ENCODE data around the gene SLC48A1. TPM values are rescaled to one million over a fixed set of nuclear protein-coding genes. Genes with fewer than 3 reads are reported as not detected.

SLC48A1 gene
- polyA plus RNA-seq, 1 donor from 2014 or later = 8.0 TPM

- Histone ChIP-seq H3K9me2 (ENCODE audit: insufficient read depth, low read length) (no peaks in the 10 kb centered on the region), H3F3A (ENCODE audit: insufficient read depth, low read length, poor library complexity, severe bottlenecking) (no peaks in the 10 kb centered on the region), H4K20me1 (ENCODE audit: insufficient read depth) (no peaks in the 10 kb centered on the region), H3K9ac (ENCODE audit: low read length) (no peak overlapping the region), H3K79me2 (replicated peaks; ENCODE audit: insufficient read depth, low read length) (no peaks in the 10 kb centered on the region), H3K4me2 (ENCODE audit: low read length) (no peak overlapping the region), H3K9me3 (ENCODE audit: low read length) (no peaks in the 10 kb centered on the region), H3K27ac (ENCODE audit: low read length) (no peak overlapping the region), H3K4me3 (ENCODE audit: low read length) (no peak overlapping the region), H3K36me3 (ENCODE audit: insufficient read depth, low read length) (no peaks in the 10 kb centered on the region), H2AFZ (ENCODE audit: low read depth, low read length) (no peak overlapping the region), H3K27me3 (ENCODE audit: insufficient read depth, low read depth, low read length) (no peaks in the 10 kb centered on the region)
- TF ChIP-seq RAD21 (conservative IDR thresholded peaks at IDR 0.05) = no peak
- TF ChIP-seq TAF1 (IDR thresholded peaks at IDR 0.05; ENCODE audit: low read depth) = no peak
- no peak for TF ChIP-seq EZH2 (IDR thresholded peaks at IDR 0.05; ENCODE audit: borderline replicate concordance, insufficient read depth, low read length, poor library complexity, severe bottlenecking)
- TF ChIP-seq EP300 (conservative IDR thresholded peaks at IDR 0.05; ENCODE audit: poor library complexity, severe bottlenecking) = no peak
- TF ChIP-seq CTCF (IDR thresholded peaks at IDR 0.05; ENCODE audit: poor library complexity, severe bottlenecking) = no peak
- TF ChIP-seq SMC3 (conservative IDR thresholded peaks at IDR 0.05; ENCODE audit: poor library complexity) = no peak
- no peak for TF ChIP-seq POLR2AphosphoS5 (IDR thresholded peaks at IDR 0.05)
- no peak for TF ChIP-seq REST (IDR thresholded peaks at IDR 0.05; ENCODE audit: borderline replicate concordance)
- no peak for TF ChIP-seq MXI1 (conservative IDR thresholded peaks at IDR 0.05; ENCODE audit: poor library complexity, severe bottlenecking)
Observed at GRCh38 chr12:47767216-47767724, 5.8 kb upstream of the SLC48A1 start.

DNA sequence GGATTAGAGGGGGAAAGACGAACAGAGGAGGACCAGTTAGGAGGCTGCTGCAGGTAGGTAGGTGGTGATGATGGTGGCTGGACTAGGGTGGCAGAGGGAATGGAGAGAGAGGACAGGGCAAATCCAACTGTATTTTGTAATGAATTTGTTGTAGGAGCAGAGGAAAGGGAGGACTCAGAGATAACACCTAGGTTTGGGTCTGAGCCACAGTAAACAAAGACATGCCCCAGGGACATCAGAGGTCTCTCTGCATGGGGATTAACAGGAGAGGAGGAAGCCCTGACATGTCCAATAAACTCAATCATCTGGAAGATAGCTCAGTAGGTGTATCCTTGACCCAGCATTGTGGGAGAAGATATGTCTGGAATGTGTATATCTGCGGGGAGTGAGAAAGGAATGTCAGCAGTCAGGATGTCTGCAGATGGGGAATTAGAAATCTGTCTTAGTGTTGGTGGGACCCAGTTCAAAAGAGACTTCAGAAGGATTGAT lies 4.7 kb upstream of the SLC48A1 start:
- Histone ChIP-seq H3K27me3 (ENCODE audit: insufficient read depth, low read depth, low read length) (no peaks in the 10 kb centered on the region), H3K79me2 (replicated peaks; ENCODE audit: insufficient read depth, low read length) (no peaks in the 10 kb centered on the region), H3K36me3 (ENCODE audit: insufficient read depth, low read length) (no peaks in the 10 kb centered on the region), H3K9me3 (ENCODE audit: low read length) (no peaks in the 10 kb centered on the region), H4K20me1 (ENCODE audit: insufficient read depth) (no peaks in the 10 kb centered on the region), H3K9me2 (ENCODE audit: insufficient read depth, low read length) (no peaks in the 10 kb centered on the region), H3K4me2 (ENCODE audit: low read length) (no peak overlapping the region), H3F3A (ENCODE audit: insufficient read depth, low read length, poor library complexity, severe bottlenecking) (no peaks in the 10 kb centered on the region), H3K4me3 (ENCODE audit: low read length) (no peak overlapping the region), H3K9ac (ENCODE audit: low read length) (no peak overlapping the region), H3K27ac (ENCODE audit: low read length) (no peak overlapping the region), H2AFZ (ENCODE audit: low read depth, low read length) (no peak overlapping the region)
- TF ChIP-seq TAF1 (IDR thresholded peaks at IDR 0.05; ENCODE audit: low read depth) = no peak
- TF ChIP-seq RAD21 (conservative IDR thresholded peaks at IDR 0.05) = no peak
- no peak for TF ChIP-seq POLR2AphosphoS5 (IDR thresholded peaks at IDR 0.05)
- no peak for TF ChIP-seq CTCF (IDR thresholded peaks at IDR 0.05; ENCODE audit: poor library complexity, severe bottlenecking)
- TF ChIP-seq REST (IDR thresholded peaks at IDR 0.05; ENCODE audit: borderline replicate concordance) = no peak
- TF ChIP-seq EP300 (conservative IDR thresholded peaks at IDR 0.05; ENCODE audit: poor library complexity, severe bottlenecking) = no peak
- no peak for TF ChIP-seq MXI1 (conservative IDR thresholded peaks at IDR 0.05; ENCODE audit: poor library complexity, severe bottlenecking)
- TF ChIP-seq EZH2 (IDR thresholded peaks at IDR 0.05; ENCODE audit: borderline replicate concordance, insufficient read depth, low read length, poor library complexity, severe bottlenecking) = no peak
- no peak for TF ChIP-seq SMC3 (conservative IDR thresholded peaks at IDR 0.05; ENCODE audit: poor library complexity)
